NCI-H1417 treated with DMSO at 0.1 percent for 48 hours (cell line): ENCODE data around the gene DPP4.
"Not testable (repeated sequence)": the region's sequence is repeated elsewhere in the genome, so short reads cannot be mapped to it uniquely, and the experiment has no call there.

Experiments
- DNase-seq: peaks from one replicate; lab custom pipeline; 2025; lab: John Stamatoyannopoulos, UW

Gene DPP4

DNA sequence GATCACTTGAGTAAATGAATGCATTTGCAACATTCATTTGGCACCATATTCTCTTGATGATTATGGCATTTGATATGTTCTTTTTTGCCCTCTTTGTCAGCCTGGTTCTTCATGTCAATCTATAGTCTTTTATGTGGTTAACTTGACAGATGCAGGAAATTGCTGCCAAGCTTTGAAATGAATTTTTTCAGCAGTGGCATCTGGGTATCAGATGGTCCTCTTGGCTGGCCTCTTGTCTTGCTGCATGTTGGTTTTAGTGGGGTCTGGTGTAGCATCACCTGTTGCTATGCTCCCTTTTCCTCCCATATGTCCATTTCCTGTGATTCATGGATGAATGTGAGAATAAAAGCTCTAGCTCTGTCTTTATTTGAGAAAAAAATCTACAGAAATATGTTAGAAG, 119.9 kb downstream of the DPP4 start:
- DNase-seq: no peak

DNA sequence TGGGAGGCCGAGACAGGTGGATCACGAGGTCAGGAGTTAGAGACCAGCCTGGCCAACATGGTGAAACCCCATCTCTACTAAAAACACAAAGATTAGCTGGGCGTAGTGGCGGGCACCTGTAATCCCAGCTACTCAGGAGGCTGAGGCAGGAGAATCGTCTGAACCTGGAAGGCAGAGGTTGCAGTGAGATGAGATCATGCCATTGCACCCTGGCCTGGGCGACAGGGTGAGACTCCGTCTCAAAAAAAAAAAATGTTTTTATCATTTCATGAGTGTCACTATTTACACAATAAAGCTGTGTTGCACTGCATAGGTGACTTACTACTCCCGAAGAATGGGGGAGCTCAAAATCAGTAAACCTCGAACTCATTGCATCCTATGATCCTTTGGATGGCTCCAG, 120.6 kb downstream of the DPP4 start:
- not testable (repeated sequence) for DNase-seq

DNA sequence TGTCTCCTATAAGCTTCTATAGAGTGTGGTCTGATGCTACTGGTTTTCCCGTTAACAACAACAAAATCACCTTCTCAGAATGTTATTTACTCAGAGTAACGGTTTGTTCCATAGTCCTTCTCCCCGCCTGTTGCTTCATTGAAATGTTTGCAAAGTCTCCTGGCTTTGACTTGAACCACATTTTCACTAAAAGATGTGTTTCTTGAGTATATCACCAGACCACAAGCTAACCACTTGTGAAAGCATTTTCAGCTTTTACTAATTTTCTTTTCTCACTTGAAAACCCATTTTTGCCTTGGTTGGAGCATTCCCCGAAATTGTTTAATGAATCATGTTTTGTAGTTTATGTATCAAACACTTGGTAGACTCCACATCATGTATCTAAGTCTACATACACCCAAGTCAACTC, 121.2 kb downstream of the DPP4 start:
- DNase-seq: no peak

DNA sequence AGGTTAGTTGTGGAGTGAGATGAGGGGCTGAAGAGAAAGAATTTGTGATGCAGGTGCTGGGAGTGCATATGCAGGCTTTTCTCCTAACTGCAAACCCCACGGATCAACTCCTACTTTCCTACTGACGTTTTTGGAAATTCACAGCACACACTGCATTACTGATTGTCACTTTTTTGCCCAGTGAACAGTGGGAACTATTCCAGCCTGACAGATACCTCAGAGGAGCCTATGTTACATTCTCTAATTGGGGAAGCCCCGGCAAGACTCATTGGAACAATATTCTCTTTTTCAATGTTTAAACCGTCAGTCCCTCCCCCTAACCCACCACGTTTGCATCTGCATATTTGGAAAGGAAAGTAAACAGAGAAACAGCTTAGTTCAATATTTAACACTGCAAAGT, 126.2 kb downstream of the DPP4 start:
- DNase-seq: no peak

DNA sequence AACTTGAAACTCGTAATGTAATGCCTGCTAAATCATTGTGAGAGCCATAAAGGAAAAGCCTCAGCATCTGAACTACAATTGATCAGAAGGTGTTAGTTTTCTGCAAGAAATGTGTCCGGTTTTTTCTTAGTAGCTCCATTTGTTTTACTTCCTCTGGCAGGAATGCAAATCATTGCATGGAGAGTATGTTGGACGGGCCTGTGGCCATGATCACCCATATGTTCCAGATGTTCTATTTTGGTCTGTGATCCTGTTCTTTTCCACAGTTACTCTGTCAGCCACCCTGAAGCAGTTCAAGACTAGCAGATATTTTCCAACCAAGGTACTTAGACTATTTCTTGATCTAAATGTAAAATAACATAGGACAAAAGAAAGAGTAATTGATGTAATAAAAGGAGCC, 126.6 kb downstream of the DPP4 start:
- no peak for DNase-seq

DNA sequence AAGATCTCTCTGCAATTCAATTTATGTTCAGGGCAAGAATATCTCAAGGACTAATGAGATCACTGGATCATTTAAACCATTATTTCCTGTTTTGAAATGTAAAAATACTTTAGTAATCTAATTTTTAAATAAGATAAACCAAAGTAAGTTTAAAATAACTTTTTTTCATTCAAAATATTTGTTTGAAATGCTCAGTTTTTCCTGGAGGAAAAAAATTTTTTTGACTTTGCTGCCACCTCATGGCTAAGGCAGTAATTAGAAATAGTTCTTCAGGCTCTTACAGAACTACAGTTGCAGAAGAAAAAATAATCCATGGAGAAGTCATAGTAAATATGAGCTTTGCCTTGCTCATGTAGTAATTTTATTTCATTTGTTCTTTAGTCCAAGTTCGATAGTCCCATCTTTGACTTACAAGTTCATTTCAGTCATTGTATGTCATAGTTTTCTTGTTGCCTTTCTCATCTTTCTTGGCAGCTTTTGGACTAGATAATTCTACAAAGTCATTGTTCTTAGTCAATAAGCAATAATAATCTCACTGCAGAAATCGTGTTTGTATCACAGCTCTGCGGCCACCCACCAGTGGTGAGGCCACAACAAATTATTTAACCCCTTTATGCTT, 127.4 kb downstream of the DPP4 start:
- DNase-seq: no peak

DNA sequence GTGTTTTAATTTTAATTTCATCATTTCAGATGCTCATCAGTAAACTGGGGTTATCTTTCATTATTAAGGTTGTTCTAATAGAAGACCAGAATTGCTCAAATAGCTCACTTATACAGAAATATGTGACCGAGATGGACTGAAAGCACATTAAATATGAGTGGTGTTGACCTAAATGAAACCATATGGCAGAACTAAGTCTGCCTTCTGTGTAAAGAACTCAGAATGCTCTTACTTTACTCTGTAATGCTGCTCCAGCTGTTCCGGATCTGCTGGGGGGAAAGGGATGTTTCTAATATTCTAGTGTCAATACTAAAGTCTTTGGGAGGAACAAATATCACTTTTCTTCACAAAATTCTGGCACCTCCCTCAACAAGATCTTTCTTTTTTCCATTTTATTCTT, 131.0 kb downstream of the DPP4 start:
- no peak for DNase-seq
